ENCODE data around the gene ABCA9. TPM values are rescaled to one million over a fixed set of nuclear protein-coding genes. Genes with fewer than 3 reads are reported as not detected.

Gene ABCA9
- total RNA-seq, 1 donor from 2014 or later, result 0.14 TPM

- Mint-ChIP-seq H3K4me3 (ENCODE audit: low read depth) (no peak overlapping the region), H3K9me3 (ENCODE audit: low read depth) (peaks cover 34% of the 10 kb centered on the region), H3K36me3 (ENCODE audit: insufficient read depth) (peaks cover 14% of the 10 kb centered on the region), H3K27ac (peak overlapping the region; percentile 99), H3K4me1 (ENCODE audit: low read depth) (peaks cover 11% of the 10 kb centered on the region), H3K27me3 (no peaks in the 10 kb centered on the region)
- no peak for DNase-seq (ENCODE audit: low spot score, unreplicated experiment)
- no peak for TF ChIP-seq CTCF (IDR thresholded peaks at IDR 0.05; ENCODE audit: unreplicated experiment)
Observed at GRCh38 chr17:69048634-69049033, 12.1 kb downstream of the ABCA9 start.

- Mint-ChIP-seq H3K27me3 (no peaks in the 10 kb centered on the region), H3K27ac (peak overlapping the region; percentile 99), H3K9me3 (ENCODE audit: low read depth) (peaks cover 30% of the 10 kb centered on the region), H3K4me1 (ENCODE audit: low read depth) (peaks cover 11% of the 10 kb centered on the region), H3K36me3 (ENCODE audit: insufficient read depth) (peaks cover 14% of the 10 kb centered on the region), H3K4me3 (ENCODE audit: low read depth) (peak overlapping the region; percentile 31)
- no peak for TF ChIP-seq CTCF (IDR thresholded peaks at IDR 0.05; ENCODE audit: unreplicated experiment)
- DNase-seq (ENCODE audit: low spot score, unreplicated experiment), result peak; percentile 33
Observed at GRCh38 chr17:69047368-69048263, 13.1 kb downstream of the ABCA9 start.

GRCh38 chr17:69046121-69046807, 14.5 kb downstream of the ABCA9 start:
- H3K4me1 Mint-ChIP-seq (ENCODE audit: low read depth), result peaks cover 11% of the 10 kb centered on the region
- peaks cover 34% of the 10 kb centered on the region for H3K9me3 Mint-ChIP-seq (ENCODE audit: low read depth)
- no peak for TF ChIP-seq CTCF (IDR thresholded peaks at IDR 0.05; ENCODE audit: unreplicated experiment)

GRCh38 chr17:69045646-69046045, 15.1 kb downstream of the ABCA9 start:
- Mint-ChIP-seq H3K27me3 (no peaks in the 10 kb centered on the region), H3K4me1 (ENCODE audit: low read depth) (peaks cover 11% of the 10 kb centered on the region), H3K9me3 (ENCODE audit: low read depth) (peaks cover 30% of the 10 kb centered on the region), H3K27ac (no peak overlapping the region), H3K4me3 (ENCODE audit: low read depth) (no peak overlapping the region), H3K36me3 (ENCODE audit: insufficient read depth) (peaks cover 14% of the 10 kb centered on the region)
- TF ChIP-seq CTCF (IDR thresholded peaks at IDR 0.05; ENCODE audit: unreplicated experiment), result no peak
- DNase-seq (ENCODE audit: low spot score, unreplicated experiment), result no peak

More at GRCh38 chr17:69046121-69046807, 14.5 kb downstream of the ABCA9 start:
- Mint-ChIP-seq H3K36me3 (ENCODE audit: insufficient read depth) (peaks cover 15% of the 10 kb centered on the region), H3K4me3 (ENCODE audit: low read depth) (no peak overlapping the region), H3K27ac (no peak overlapping the region), H3K27me3 (no peaks in the 10 kb centered on the region)
- DNase-seq (ENCODE audit: low spot score, unreplicated experiment), result no peak

GRCh38 chr17:69044371-69044770, 16.4 kb downstream of the ABCA9 start:
- no peaks in the 10 kb centered on the region for H3K27me3 Mint-ChIP-seq
- H3K4me3 Mint-ChIP-seq (ENCODE audit: low read depth), result no peak overlapping the region
- peaks cover 14% of the 10 kb centered on the region for H3K36me3 Mint-ChIP-seq (ENCODE audit: insufficient read depth)
- DNase-seq (ENCODE audit: low spot score, unreplicated experiment), result no peak
- H3K9me3 Mint-ChIP-seq (ENCODE audit: low read depth), result peaks cover 33% of the 10 kb centered on the region
- no peak for TF ChIP-seq CTCF (IDR thresholded peaks at IDR 0.05; ENCODE audit: unreplicated experiment)
- no peak overlapping the region for H3K27ac Mint-ChIP-seq
- H3K4me1 Mint-ChIP-seq (ENCODE audit: low read depth), result peaks cover 11% of the 10 kb centered on the region
